ENCODE data around the gene ZNF180.
A peak's percentile ranks its signal among the peaks of the same experiment; 100 is the strongest.

The ZNF180 gene

GRCh38 chr19:44499962-44500949 lies at the start of gene ZNF180:
Gene ZNF180, minus strand, starts transcription at chr19:44500522. Its CDS starts 3,188 bp downstream, at chr19:44497334.
- peak within 1 kb of the TSS; percentile 96 for H3K4me3 ChIP-seq (ENCODE audit: low read depth, low read length)
- DNase-seq (ENCODE audit: low read depth, low spot score): peak; percentile 44
- ChIA-PET POLR2A (interaction anchor here (0.6 to 0.9 kb wide), 2 partner anchors 9 to 903 kb away, joined by 3 to 4 read pairs; no protein-coding TSS in a partner anchor), CTCF (interaction anchor here (1.0 to 1.6 kb wide), 5 partner anchors 9 to 271 kb away, joined by 3 to 9 read pairs (median 3); no protein-coding TSS in a partner anchor)
- TF ChIP-seq, protein P1, sequence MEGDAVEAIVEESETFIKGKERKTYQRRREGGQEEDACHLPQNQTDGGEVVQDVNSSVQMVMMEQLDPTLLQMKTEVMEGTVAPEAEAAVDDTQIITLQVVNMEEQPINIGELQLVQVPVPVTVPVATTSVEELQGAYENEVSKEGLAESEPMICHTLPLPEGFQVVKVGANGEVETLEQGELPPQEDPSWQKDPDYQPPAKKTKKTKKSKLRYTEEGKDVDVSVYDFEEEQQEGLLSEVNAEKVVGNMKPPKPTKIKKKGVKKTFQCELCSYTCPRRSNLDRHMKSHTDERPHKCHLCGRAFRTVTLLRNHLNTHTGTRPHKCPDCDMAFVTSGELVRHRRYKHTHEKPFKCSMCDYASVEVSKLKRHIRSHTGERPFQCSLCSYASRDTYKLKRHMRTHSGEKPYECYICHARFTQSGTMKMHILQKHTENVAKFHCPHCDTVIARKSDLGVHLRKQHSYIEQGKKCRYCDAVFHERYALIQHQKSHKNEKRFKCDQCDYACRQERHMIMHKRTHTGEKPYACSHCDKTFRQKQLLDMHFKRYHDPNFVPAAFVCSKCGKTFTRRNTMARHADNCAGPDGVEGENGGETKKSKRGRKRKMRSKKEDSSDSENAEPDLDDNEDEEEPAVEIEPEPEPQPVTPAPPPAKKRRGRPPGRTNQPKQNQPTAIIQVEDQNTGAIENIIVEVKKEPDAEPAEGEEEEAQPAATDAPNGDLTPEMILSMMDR (IDR thresholded peaks at IDR 0.05; ENCODE audit: insufficient read depth, low read length, missing control alignments): peak; percentile 43

DNA sequence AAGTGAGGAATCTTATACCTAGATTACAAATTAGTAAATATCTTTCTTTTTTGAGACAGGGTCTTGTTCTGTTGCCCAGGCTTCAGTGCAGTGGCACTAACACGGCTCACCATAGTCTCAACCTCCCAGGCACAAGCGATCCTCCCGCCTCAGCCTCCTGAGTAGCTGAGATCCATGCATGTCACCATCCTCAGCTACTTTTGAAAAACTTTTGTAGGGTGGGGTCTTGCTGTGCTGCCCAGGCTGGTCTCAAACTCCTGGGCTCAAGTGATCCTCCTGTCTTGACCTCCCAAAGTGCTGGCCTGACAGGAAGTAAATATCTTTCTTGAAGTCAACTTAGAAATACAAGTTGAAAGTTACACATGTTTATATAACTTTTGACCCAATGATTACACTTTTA lies 49.2 kb upstream of the ZNF180 start:
- CTCF ChIA-PET: interaction anchor here (1.1 kb wide), 1 partner anchor 22 kb away, joined by 7 read pairs; no protein-coding TSS in a partner anchor

GRCh38 chr19:44548736-44549135 lies 48.4 kb upstream of the ZNF180 start:
- POLR2A ChIA-PET: interaction anchor here (0.8 kb wide), 1 partner anchor 25 kb away, joined by 3 read pairs; no protein-coding TSS in a partner anchor
- CTCF ChIA-PET: interaction anchor here (1.1 kb wide), 1 partner anchor 23 kb away, joined by 7 read pairs; no protein-coding TSS in a partner anchor
- no peak overlapping the region for H3K4me3 ChIP-seq (ENCODE audit: low read depth, low read length)
- DNase-seq (ENCODE audit: low read depth, low spot score): no peak
- TF ChIP-seq, protein P1 (IDR thresholded peaks at IDR 0.05; ENCODE audit: insufficient read depth, low read length, missing control alignments): no peak

More for the DNA sequence above, 49.2 kb upstream of the ZNF180 start:
- TF ChIP-seq, protein P1 (IDR thresholded peaks at IDR 0.05; ENCODE audit: insufficient read depth, low read length, missing control alignments): no peak
- H3K4me3 ChIP-seq (ENCODE audit: low read depth, low read length): no peak overlapping the region
- POLR2A ChIA-PET: no interaction called here
- no peak for DNase-seq (ENCODE audit: low read depth, low spot score)

DNA sequence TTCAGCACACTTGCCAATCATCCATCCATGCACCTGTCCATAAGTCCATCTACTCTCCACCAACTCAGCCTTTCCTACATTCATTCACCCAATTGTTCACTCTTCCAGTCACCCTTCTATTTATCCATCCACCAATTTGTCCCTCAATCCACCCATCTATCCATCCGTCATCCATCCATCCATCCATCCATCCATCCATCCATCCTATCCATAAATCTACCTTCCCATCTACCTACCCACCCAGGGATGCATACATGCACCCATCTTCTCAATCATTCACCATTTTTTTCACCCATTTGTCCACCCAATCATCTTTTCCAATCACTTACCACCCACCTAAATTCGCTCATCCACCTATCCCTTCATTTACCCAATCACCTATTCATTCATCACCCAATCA lies 43.7 kb upstream of the ZNF180 start:
- POLR2A ChIA-PET: no interaction called here
- TF ChIP-seq, protein P1 (IDR thresholded peaks at IDR 0.05; ENCODE audit: insufficient read depth, low read length, missing control alignments): no peak
- CTCF ChIA-PET: no interaction called here
- no peak for DNase-seq (ENCODE audit: low read depth, low spot score)
- no peak overlapping the region for H3K4me3 ChIP-seq (ENCODE audit: low read depth, low read length)

GRCh38 chr19:44542671-44543070 lies 42.3 kb upstream of the ZNF180 start:
- no peak overlapping the region for H3K4me3 ChIP-seq (ENCODE audit: low read depth, low read length)
- no peak for DNase-seq (ENCODE audit: low read depth, low spot score)
- CTCF ChIA-PET: interaction anchor here (1.4 kb wide), 1 partner anchor 31 kb away, joined by 3 read pairs; no protein-coding TSS in a partner anchor
- TF ChIP-seq, protein P1 (IDR thresholded peaks at IDR 0.05; ENCODE audit: insufficient read depth, low read length, missing control alignments): no peak
- POLR2A ChIA-PET: no interaction called here

- POLR2A ChIA-PET: no interaction called here
- H3K4me3 ChIP-seq (ENCODE audit: low read depth, low read length): no peak overlapping the region
- CTCF ChIA-PET: interaction anchor here (1.0 to 1.2 kb wide), 3 partner anchors 12 to 231 kb away, joined by 3 to 4 read pairs (median 4); no protein-coding TSS in a partner anchor
- no peak for DNase-seq (ENCODE audit: low read depth, low spot score)
- TF ChIP-seq, protein P1 (IDR thresholded peaks at IDR 0.05; ENCODE audit: insufficient read depth, low read length, missing control alignments): no peak
These were observed 40.4 kb upstream of the ZNF180 start for GRCh38 chr19:44540736-44541135.
